Measurements from ENCODE around the gene KCNJ8. TPM values are rescaled to one million over a fixed set of nuclear protein-coding genes. Genes with fewer than 3 reads are reported as not detected.

KCNJ8 gene
- total RNA-seq, 4 donors from 2014 or later: 18.3 to 29.6 (median 20.9) TPM

DNA sequence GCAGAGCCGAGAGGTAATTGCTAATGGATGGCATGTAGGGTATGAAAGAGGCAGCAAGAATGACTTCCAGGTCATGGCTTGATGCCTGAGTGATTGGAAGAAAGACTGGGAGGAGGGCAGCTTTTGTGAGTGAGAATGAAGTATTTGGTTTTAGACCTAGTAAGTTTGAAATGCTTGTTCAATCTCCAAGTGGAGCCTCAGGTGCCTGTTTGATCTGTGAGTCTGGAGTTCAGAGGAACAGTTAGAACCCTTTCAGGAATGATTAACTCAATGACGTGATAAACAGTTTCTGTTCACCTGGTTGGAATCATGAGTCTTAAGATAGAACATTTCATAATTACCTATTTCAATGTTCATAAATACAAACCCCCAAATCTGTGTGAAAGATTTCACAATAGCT, 10.4 kb downstream of the KCNJ8 start:
- TF ChIP-seq, protein P1, sequence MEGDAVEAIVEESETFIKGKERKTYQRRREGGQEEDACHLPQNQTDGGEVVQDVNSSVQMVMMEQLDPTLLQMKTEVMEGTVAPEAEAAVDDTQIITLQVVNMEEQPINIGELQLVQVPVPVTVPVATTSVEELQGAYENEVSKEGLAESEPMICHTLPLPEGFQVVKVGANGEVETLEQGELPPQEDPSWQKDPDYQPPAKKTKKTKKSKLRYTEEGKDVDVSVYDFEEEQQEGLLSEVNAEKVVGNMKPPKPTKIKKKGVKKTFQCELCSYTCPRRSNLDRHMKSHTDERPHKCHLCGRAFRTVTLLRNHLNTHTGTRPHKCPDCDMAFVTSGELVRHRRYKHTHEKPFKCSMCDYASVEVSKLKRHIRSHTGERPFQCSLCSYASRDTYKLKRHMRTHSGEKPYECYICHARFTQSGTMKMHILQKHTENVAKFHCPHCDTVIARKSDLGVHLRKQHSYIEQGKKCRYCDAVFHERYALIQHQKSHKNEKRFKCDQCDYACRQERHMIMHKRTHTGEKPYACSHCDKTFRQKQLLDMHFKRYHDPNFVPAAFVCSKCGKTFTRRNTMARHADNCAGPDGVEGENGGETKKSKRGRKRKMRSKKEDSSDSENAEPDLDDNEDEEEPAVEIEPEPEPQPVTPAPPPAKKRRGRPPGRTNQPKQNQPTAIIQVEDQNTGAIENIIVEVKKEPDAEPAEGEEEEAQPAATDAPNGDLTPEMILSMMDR (IDR thresholded peaks at IDR 0.05; ENCODE audit: low read depth): no peak

DNA sequence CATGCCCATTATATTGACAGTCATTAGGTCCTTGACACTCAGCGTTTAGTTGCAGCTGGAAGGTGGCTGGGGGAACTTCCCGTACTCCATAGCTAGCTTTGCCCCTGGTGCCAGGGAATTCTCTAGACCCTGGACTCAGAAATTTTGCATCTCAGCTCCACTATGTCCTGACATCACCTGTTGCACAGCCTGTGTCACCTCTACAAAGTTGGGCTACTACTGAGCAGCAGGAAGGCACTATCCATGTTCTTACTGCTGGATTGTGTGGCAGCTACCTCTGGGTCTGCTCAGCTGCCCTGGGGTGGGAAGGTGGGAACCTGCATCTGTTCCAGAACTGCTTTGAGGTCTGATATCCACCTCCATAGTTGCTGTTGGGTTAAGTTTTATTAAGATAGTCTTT, 11.0 kb downstream of the KCNJ8 start:
- TF ChIP-seq, protein P1 (IDR thresholded peaks at IDR 0.05; ENCODE audit: low read depth): no peak

DNA sequence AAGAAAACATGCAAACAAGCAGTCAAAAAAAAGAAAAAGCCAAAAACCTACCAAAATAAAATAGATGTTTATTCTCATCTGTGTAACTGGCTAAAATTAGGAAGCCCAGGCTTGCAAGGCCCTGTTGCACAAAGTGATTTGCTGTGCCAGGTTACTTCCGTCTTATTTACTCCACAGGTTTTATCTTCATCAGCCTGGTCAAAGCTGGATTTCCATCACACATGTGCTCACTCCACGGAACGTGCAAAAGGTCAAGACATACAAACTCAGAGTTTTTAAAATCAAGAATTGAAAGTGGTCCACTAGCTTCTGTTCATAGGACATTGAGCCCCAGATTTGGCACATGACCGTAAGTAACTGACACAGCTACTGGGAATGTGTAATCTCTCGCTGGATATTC, 14.8 kb downstream of the KCNJ8 start:
- TF ChIP-seq, protein P1 (IDR thresholded peaks at IDR 0.05; ENCODE audit: low read depth): no peak

DNA sequence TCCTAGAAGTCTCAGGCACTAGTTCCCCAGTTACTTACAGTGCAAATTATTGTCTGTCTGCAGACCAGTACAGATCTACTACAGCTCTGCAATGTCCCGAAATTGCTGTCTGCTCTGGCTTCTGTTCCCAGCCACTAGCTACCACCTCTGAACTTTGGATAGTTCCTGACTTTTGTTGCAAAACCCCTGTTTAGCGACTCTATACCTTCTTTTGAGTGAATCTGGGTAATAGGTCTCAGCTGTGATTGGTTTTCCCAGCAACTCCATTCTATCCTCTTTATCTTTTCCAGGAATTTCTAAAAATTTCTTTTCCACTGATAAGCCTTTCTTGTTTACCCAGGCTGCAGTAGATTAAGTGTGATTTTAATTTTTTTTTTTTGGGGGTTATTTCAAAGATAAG, 16.8 kb downstream of the KCNJ8 start:
- TF ChIP-seq, protein P1 (IDR thresholded peaks at IDR 0.05; ENCODE audit: low read depth): no peak

DNA sequence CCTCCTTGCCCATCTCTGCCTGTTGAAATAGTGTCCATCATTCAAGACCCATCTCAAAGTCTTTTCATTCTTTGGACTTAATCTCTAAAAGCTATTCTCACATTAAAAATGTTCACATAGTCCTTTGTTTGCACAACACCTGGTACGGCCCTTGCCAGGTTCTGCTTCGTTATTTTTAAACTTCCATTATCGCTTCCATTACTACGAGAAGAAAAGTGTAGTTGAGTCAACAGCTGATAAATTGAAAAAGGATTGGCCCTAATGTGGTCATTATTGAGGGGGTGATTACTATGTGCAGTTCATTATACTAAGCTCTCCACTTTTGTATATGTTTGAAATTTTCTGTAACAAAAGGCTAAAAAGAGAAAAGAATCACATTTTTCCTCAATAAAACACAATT, 17.8 kb downstream of the KCNJ8 start:
- TF ChIP-seq, protein P1 (IDR thresholded peaks at IDR 0.05; ENCODE audit: low read depth): no peak

DNA sequence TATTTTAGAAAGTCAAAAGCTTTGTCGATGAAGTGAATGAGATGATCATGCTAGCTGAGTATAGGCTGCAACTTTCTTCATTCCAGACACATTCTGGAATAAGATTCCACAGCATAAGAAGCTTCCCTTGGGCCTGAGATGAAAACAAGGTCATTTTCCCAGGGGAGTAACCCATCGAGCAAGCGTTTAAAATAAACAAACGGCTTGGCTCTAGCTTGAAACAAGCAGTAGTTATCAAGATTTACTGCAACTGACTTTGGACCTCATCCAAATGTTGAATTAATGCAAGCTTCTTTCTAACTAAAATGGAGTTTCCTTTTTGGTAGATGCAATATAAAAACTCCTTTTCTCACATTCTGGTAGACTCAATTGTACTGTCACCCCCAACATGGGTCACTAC, 23.0 kb downstream of the KCNJ8 start:
- TF ChIP-seq, protein P1 (IDR thresholded peaks at IDR 0.05; ENCODE audit: low read depth): no peak

DNA sequence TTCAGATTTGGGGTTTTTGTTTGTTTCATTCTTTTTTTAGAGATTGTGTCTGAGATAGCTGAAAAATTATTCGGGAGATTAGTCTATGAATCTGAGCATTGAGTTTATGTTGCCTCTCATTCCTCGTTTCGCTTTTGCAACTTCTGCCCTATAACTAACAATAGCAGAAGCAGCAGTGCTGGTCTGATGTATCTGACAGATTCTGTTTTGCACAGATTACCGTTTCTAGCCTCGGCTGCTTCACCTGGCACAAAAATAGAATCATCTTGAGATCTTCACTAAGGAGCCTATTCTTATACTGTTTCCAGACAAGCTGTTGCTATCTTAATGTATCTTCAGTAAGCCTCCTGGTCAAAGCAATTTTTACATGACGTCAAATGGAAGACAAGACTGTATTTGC, 29.2 kb downstream of the KCNJ8 start:
- TF ChIP-seq, protein P1 (IDR thresholded peaks at IDR 0.05; ENCODE audit: low read depth): no peak
